ENCODE measurements around the gene PDX1.

Gene PDX1

GRCh38 chr13:27965343-27965739 lies 45.5 kb downstream of the PDX1 start:
- TF ChIP-seq EZH2phosphoT487 (conservative IDR thresholded peaks at IDR 0.05; ENCODE audit: low read length) (no peak), CTCF (IDR thresholded peaks at IDR 0.05; ENCODE audit: insufficient read depth, low read length, poor library complexity, severe bottlenecking) (no peak)
- H3K9ac ChIP-seq (ENCODE audit: low read length) = no peak overlapping the region
- no peaks in the 10 kb centered on the region for H3K27me3 ChIP-seq (ENCODE audit: low read length)
- H2AFZ ChIP-seq (ENCODE audit: low read depth, low read length, severe bottlenecking) = no peak overlapping the region
- H3K79me2 ChIP-seq (ENCODE audit: insufficient read depth, low read length) = no peaks in the 10 kb centered on the region
- no peak overlapping the region for H3K4me2 ChIP-seq (ENCODE audit: low read depth, low read length, poor library complexity, severe bottlenecking)
- H3K4me3 ChIP-seq (ENCODE audit: insufficient read depth, low read length, poor library complexity, severe bottlenecking) = no peak overlapping the region
- no peak overlapping the region for H3K27ac ChIP-seq (ENCODE audit: low read depth, low read length)
- no peaks in the 10 kb centered on the region for H3F3A ChIP-seq (ENCODE audit: insufficient read depth)
- no peaks in the 10 kb centered on the region for H3K9me3 ChIP-seq (ENCODE audit: insufficient read depth, low read length)
- no peaks in the 10 kb centered on the region for H3K36me3 ChIP-seq (ENCODE audit: low read length)
- H4K20me1 ChIP-seq (ENCODE audit: low read depth, low read length) = no peaks in the 10 kb centered on the region
- H3K9me2 ChIP-seq (replicated peaks; ENCODE audit: insufficient read depth, low read length) = no peaks in the 10 kb centered on the region

- no peaks in the 10 kb centered on the region for H3K9me2 ChIP-seq (replicated peaks; ENCODE audit: insufficient read depth, low read length)
- H3K79me2 ChIP-seq (ENCODE audit: insufficient read depth, low read length) = no peaks in the 10 kb centered on the region
- H2AFZ ChIP-seq (ENCODE audit: low read depth, low read length, severe bottlenecking) = no peak overlapping the region
- H3K36me3 ChIP-seq (ENCODE audit: low read length) = no peaks in the 10 kb centered on the region
- H3K27me3 ChIP-seq (ENCODE audit: low read length) = no peaks in the 10 kb centered on the region
- H4K20me1 ChIP-seq (ENCODE audit: low read depth, low read length) = no peaks in the 10 kb centered on the region
- H3K9ac ChIP-seq (ENCODE audit: low read length) = no peak overlapping the region
- no peak for TF ChIP-seq EZH2phosphoT487 (conservative IDR thresholded peaks at IDR 0.05; ENCODE audit: low read length)
- no peak for TF ChIP-seq CTCF (IDR thresholded peaks at IDR 0.05; ENCODE audit: insufficient read depth, low read length, poor library complexity, severe bottlenecking)
- H3K27ac ChIP-seq (ENCODE audit: low read depth, low read length) = no peak overlapping the region
- no peak overlapping the region for H3K4me2 ChIP-seq (ENCODE audit: low read depth, low read length, poor library complexity, severe bottlenecking)
- no peaks in the 10 kb centered on the region for H3F3A ChIP-seq (ENCODE audit: insufficient read depth)
- no peaks in the 10 kb centered on the region for H3K9me3 ChIP-seq (ENCODE audit: insufficient read depth, low read length)
- no peak overlapping the region for H3K4me3 ChIP-seq (ENCODE audit: insufficient read depth, low read length, poor library complexity, severe bottlenecking)
Measured at GRCh38 chr13:27965740-27966640, 46.2 kb downstream of the PDX1 start.

- H4K20me1 ChIP-seq (ENCODE audit: low read depth, low read length) = no peaks in the 10 kb centered on the region
- H3K79me2 ChIP-seq (ENCODE audit: insufficient read depth, low read length) = no peaks in the 10 kb centered on the region
- H3K36me3 ChIP-seq (ENCODE audit: low read length) = no peaks in the 10 kb centered on the region
- no peaks in the 10 kb centered on the region for H3F3A ChIP-seq (ENCODE audit: insufficient read depth)
- no peaks in the 10 kb centered on the region for H3K9me3 ChIP-seq (ENCODE audit: insufficient read depth, low read length)
- H3K4me2 ChIP-seq (ENCODE audit: low read depth, low read length, poor library complexity, severe bottlenecking) = no peak overlapping the region
- TF ChIP-seq EZH2phosphoT487 (conservative IDR thresholded peaks at IDR 0.05; ENCODE audit: low read length) (no peak), CTCF (IDR thresholded peaks at IDR 0.05; ENCODE audit: insufficient read depth, low read length, poor library complexity, severe bottlenecking) (no peak)
- H2AFZ ChIP-seq (ENCODE audit: low read depth, low read length, severe bottlenecking) = no peak overlapping the region
- H3K27ac ChIP-seq (ENCODE audit: low read depth, low read length) = no peak overlapping the region
- no peak overlapping the region for H3K9ac ChIP-seq (ENCODE audit: low read length)
- no peaks in the 10 kb centered on the region for H3K27me3 ChIP-seq (ENCODE audit: low read length)
- H3K4me3 ChIP-seq (ENCODE audit: insufficient read depth, low read length, poor library complexity, severe bottlenecking) = no peak overlapping the region
- no peaks in the 10 kb centered on the region for H3K9me2 ChIP-seq (replicated peaks; ENCODE audit: insufficient read depth, low read length)
Measured at GRCh38 chr13:27966641-27967202, 46.9 kb downstream of the PDX1 start.

All from SU-DHL-6 (cell line).